NCI-H226 (cell line): ENCODE data around the gene SLC2A8.

Experiments
- DNase-seq: peaks from one replicate; pipeline ENCODE4 v3.0.0-alpha.2; 2015

The SLC2A8 gene

DNA sequence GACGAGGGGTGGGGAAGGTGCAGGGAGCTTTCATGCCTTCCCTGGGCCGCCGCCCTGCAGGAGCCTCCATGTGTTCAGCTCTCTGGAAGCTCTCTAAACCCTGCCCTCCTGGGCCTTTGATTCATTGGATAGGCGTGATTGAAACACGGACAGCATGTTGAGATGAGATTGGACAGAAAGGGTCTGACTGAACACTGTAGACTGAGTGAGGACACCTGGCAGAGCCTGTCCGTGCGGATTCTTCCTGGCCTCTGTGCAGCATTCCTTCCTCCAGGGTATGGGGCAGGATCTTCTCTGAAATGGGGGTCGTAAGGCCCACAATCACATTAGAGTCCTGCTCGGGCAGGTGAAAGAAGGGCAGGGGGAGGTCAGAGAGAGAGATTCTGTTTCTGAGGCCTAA lies 41.4 kb downstream of the SLC2A8 start:
- no peak for DNase-seq

DNA sequence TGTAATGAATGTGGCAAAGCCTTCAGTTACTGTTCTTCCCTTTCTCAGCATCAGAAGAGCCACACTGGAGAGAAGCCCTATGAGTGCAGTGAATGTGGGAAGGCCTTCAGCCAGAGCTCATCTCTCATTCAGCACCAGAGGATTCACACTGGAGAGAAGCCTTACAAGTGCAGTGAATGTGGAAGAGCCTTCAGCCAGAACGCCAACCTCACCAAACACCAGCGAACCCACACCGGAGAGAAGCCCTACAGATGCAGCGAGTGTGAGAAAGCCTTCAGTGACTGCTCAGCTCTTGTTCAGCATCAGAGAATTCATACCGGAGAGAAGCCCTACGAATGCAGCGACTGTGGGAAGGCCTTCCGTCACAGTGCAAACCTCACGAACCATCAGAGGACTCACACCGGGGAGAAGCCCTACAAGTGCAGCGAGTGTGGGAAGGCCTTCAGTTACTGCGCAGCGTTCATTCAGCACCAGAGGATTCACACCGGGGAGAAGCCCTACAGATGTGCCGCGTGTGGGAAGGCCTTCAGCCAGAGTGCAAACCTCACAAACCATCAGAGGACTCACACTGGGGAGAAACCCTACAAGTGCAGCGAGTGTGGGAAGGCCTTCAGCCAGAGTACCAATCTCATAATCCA lies 47.4 kb downstream of the SLC2A8 start:
- no peak for DNase-seq

DNA sequence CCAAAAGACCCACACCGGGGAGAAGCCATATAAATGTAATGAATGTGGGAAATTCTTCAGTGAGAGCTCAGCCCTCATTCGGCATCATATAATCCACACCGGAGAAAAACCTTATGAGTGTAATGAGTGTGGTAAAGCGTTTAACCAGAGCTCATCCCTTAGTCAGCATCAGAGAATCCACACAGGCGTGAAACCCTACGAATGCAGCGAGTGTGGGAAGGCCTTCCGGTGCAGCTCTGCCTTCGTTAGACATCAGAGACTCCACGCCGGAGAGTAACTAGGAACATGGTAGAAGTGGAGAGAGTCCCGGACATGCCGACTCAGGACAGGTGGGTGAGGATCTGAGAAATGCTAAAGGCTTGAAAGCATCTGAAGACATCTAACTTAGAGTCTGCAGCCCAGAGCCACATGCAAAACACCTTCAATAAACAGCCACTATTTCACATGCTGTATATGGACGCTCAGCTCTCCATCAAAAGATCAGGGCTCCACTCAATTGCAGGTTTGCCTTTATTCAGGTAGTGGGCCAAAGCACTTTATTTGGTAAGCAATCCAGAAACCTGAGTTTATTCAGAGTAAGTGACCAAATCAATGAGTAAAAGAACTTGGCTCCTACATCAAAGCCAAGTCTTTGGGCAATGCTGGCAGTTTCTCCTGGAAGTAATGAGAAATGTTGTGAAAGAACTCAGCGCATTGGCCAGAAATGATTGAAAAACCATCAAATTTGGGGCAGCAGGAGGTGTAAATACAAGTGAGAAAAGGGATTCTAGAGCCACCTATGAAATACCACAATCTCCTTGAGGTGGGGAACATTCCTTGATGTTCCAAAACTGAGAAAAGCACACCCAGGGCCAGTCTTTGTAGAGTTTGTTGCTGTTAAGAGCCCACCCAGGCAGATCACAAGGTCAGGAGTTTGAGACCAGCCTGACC lies 48.2 kb downstream of the SLC2A8 start:
- DNase-seq = no peak

DNA sequence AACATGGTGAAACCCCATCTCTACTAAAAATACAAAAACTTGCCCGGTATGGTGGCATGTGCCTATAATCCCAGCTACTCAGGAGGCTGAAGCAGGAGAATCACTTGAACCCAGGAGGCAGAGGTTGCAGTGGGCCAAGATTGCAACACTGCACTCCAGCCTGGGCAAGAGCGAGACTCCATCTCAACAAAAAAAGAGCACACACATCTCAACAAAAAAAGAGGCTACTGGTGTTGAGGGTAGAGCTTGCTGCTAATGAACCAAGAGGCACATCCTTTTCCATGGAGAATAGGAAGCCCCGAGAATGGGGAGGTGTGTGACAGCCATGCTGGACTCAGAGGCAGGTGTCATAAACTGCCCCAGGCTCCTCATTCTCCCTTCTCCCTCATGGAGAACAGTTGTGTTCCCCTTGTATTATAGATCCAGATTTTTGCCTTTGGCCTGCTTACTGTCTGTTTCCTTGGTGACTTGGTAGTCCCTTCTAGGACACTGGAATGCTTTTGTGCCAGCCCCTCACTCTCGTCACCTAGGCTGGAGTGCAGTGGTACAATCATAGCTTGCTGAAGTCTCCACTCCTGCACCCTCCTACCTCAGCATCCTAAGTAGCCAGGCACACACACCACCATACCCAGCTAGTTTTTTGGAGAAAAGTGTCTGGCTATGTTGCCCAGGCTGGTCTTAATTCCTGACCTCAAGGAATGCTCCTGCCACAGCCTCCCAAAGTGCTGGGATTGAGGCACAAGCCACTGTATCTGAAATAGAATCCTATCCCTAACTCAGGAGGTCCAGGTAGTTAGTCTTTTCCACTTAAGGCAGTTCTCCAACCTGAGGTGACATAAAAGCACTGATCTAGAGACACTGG lies 49.1 kb downstream of the SLC2A8 start:
- DNase-seq = no peak

DNA sequence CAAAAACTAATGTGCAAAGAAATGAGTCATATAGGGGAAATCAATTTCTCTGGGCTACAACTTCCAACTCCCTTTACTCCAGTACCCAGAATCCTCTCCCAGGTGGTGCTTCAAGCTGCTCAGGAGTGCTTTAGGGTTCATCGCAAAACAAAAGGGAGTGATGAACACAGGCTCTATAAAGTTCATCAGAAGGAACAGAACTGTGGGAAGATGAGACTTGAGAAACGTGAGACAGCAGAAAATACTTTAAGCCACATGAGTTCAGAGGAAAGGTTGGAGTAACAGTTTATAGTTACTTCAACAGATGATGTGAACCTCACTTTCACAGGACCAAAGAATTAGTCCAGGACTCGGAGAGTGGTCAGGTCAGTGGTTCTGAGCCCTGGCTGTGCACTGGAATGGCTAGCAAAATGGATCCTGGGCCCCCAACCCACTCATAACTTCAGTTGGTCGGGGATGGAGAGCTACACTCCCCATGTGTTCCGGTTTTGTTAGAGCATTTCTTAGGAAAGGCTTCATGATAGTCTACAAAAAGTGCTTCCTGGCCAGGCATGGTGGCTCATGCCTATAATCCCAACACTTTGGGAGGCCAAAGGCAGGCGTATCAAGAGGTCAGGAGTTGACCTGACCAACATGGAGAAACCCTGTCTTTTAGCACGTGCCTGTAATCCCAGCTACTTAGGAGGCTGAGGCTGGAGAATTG lies 49.9 kb downstream of the SLC2A8 start:
- DNase-seq = no peak

DNA sequence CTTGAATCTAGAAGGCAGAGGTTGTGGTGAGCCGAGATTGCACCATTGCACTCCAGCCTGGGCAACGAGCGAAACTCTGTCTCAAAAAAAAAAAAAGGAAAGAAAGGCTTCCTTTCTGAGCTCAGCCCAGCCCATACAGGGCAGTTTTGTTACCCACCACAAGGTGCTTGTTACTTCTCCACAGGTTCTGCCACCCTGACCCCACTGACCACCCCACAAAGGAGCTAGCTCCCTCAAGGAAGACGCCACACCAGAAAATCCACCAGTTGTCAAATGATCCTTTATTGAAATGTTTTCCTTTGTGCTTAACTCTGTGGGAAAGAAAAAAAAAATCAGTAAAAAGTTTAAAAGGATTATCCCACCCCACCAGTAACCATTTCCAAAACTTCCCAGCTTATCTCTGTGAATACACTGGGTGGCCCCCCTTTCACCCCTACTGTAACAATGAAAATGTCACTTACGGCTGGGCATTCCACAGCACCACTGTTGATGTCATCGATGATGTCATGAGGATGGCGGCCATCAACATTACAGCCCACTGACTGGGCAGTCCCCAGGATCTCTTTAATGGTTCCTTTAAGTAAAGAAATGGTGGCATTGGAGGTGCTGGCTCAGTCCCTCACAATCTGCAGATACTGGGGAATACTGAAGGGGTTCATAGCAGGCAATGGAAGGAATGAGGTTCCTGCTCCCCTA lies 50.6 kb downstream of the SLC2A8 start:
- DNase-seq = no peak

DNA sequence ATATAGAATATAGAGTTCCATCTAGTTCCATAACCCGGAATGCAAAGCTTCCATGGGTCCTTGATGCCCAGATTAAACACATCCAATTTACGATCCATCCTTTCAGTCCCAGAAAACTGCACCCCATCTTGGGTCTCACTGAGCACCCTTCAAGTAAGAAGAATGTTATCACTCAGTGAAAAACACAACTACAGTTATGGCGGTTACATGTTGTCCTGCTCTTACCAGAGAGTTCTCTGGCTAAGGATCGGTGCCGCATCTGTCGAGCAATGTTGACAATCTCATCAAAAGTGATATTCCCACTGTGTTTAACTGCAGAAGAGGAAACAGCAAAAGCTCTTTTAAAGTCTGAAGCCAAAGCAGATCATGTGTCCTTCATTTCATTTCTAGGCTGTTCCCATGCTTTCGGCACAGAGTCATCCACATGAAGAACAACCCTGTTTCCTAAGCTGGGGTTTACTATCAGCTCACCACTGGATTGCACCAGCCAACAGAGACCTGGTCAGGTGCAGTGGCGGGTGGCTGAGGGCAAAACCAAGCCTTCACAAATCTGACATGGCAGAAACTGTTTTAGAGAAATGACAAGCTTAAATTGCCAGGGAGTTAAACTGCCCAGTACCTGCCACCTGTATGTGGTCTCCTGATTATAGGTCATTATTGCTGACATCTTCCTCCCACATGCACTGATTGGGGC lies 51.3 kb downstream of the SLC2A8 start:
- no peak for DNase-seq

DNA sequence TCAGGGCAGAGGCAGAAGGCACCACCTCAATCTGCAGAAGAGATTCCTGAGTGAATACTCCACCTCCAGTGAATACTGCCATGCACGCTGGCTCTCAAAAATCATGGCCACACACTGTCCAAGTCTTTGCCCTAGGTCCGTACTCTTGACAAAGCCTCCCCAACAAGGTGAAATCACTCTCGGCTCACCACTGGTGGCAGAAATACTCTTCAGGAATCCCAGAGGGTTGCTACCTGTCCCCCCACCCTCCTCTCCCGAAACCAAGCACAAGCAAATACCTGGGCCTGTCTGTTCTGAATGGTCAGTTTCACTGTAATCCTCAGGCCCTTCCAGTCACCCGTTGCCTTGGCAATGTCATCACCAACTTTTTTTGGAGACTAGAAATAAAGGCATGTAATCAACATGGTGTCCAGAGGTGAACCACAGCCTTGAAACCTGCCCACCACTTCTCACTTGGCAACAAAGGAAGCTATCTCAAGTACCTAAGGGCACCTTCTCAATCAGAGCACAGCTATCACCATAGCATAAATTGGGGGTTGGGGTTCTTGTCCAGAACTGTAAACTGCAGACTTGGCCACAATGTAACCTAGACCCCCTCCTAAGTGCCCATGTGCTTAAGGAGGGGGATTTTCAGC lies 52.5 kb downstream of the SLC2A8 start:
- DNase-seq = no peak

DNA sequence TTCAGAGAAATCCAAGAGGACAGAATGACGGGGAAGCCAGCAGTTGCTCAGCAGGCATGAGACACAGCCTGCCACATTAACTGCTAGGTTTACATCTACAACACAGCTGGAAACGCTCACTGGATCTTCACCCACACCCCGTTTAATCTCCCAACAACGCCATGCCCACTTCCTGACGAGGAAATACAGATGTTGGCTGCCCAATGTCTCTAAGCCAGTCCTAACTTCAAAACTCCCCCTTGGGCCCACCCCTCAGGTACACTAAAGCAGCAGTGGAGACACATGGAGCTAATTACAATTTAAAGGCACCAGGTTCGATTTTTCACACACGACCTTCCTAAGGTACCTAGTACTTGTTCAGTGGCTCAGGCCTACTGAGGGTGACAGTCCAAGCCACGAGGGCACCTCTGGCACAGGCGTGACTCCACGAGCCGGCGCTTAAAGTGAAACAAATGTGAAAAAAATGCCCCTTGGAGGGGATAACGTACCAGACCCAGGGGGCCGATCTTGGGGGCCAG lies 53.3 kb downstream of the SLC2A8 start:
- DNase-seq = no peak

DNA sequence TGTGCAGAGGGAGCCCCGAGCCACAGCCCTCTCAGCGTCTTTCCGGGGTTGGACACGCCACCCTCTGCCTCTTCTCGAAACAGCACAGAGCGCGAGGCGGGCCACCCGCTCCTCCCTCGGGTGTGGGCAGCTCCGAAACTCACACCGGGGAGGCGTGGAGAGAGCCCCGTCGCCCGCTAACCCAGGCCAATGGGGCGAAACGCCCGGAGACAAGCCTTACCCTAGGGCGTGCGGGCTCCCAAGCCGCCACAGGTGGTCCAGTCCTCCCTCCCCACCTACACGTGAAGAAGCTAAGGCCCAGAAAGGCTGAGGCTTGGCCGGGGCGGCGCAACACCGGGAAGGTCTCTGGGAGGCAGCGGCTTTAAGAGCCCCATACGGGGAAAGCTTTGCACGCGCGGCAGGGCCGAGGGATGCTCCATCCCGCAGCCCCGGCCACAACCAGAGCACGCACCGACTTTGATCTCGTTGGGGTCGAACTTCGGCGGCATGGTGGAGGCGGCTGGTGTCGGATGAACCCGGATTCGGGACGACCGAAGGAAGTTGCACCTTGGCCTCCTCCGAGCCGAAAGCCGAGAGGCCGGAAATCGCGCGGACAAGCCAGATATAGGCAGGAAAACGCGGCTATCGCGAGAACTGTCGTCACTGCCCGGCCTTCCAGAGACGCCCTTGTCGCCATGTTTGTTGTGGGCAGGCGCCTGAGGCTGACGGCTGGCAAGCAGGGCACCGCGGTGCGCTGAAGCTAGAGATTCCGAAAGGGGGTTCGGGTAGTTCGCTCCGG lies 54.0 kb downstream of the SLC2A8 start, which contains the start of the genes LRSAM1 and RPL12:
TSS of gene LRSAM1 (plus strand) at position 681 of the 778 bp plus-strand sequence. CDS start 3,018 bp downstream, outside the sequence.
TSS of gene RPL12 (minus strand) at position 577 of the 778 bp plus-strand sequence. CDS start at position 488, 89 bp downstream.
- DNase-seq = peak; percentile 80

DNA sequence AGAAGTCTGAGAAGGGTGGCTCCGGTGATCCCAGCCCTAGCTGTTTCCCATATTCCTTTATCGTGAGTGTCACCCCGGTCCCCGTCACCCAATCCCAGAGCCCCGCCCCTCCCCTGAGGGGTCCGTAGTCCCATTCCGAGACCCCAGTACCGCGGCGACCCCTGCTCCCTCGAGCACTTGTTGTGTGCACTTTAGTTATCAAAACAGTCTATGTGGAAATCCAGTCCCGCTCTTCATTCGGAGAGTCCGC lies 54.6 kb downstream of the SLC2A8 start:
- no peak for DNase-seq

DNA sequence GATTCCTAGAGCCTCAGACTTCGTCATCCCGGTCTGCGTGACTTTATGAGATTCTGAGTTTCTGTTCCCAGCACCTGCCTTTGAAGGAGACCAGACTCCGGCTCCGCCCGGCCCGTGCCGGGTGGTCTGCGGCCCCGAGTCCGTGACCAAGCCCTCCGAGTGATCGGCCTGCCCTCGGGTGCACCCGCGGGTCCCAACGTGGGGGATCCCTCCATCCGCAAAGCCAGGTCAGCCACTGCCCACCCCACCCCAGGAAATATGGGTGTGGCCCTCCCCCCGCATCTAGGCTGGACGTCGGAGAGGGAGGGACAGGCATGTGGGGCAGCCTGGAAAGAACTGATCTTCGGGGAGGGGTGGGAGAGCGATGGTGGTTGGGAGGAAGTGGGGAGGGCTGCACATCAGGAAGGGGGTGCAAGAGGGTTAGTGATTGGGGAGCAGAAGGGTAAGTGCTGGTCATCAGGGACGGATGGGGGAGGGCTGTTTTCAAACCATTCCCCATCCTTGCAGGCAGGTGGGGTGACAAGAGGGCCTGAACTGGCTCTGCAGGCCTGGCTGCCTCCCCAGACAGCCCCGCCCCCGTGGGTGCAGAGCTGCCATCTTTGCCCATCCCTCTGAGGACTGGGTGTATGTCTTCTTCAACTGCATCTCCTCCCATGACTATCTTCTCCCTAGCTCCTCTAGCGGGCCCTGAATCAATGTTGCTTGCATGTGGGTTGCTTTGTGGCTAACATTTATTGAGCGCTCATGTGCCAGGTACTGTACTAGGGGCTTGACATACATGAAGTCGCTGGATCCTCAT lies 55.1 kb downstream of the SLC2A8 start:
- peak; percentile 63 for DNase-seq

DNA sequence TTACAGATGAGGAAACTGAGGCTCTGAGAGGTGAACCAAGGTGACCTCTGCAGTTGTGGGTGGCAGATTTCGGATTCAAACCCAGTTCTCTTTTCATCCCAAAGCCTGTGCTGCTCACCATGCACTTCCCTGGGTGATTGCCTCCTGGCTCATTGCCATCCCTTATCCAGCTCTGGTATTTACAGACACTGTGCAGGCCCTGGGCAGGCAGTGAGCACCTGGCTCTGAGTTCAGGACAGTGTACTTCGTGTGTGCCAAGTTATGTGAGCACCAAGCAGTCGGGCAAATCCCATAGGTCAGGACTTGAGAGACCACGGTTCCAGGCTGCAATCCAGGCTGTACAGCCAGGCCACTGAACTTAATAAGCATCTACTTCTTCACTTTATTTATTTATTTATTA lies 55.7 kb downstream of the SLC2A8 start:
- peak; percentile 60 for DNase-seq

DNA sequence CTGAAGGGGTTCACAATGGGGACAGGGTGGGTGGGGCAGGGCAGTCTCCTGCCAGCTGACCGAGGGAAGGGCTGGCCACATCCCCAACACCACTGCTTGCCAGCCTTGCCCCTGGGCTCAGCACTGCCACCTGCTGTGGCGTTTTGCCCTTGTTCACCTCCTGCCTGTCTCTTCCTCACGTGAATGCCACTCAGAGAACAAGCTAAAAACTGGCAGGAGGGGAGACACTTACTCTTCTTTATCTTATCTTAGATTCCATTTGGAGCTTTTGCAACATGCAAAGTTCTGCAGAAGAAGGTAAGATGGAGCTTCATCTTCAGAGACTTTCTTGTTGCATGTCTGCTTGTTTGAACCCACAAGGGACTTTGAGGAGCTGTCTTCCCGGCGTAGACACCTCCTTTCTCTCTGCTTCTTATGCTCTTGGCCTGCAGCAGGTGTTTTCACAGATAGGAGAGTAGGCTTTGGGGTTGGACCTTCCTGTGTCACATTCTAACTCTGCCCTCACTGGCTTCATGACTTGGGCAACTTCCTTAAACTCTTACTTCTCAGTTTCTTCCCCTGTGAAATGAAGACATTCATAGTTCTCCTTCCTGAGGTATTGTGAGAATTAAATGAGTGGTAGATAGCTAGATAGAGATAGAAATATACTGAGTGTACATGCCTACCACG lies 58.5 kb downstream of the SLC2A8 start:
- DNase-seq = peak; percentile 9

DNA sequence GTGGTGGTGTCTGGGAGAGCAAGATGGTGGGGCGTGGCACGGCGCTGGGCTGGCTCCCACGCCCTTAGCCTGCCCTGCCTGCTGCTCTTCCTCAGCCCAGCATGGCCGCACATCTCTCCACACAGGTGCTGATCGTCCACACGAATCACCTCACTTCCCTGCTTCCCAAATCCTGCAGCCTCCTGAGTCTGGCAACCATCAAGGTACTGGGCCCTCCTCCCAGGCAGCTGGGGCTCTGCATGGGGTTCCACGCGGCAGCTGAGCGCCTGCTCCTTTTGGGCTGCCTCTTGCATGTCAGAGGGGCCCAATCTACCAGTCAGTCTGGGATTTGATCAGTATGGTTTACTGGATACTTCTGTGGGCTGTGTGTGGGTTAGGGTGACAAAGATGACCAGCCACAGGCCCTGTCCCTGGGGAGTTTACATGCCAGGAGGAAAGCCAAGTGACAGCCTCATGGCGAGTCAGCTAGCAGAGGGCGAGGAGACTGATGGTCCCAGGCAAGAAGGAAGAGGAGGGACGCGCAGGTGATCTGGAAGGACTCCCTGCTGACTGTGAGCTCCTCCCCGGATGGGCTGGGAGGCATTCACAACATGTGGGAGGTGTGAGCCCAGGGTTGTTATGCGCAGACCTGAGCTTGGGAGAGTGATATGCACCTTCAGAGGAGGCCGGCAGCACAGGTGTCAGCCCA lies 60.4 kb downstream of the SLC2A8 start:
- DNase-seq = no peak
